Heart left ventricle (tissue), 13 donors: ENCODE results near the gene TMC4.

Experiments used
- CTCF ChIP-seq, 12 donors: fragments of 200-600 bp; sonication (generic) in 4 of 12; IDR thresholded peaks; one replicate each; pipeline versions ENCODE4 v1.5.0 to v1.8.0; 2018 to 2022; ENCODE audit warnings: antibody characterized with exemption in 12 of 12, mild to moderate bottlenecking in 5 of 12
- POLR2A ChIP-seq, 2 donors: fragments of 450-650 bp; IDR thresholded peaks; one replicate each; pipeline ENCODE4 v1.6.1; 2017; ENCODE audit warnings: antibody characterized with exemption in 2 of 2, mild to moderate bottlenecking in 2 of 2, moderate library complexity in 2 of 2
- donor health status: ischemic (EF 13 %, LVEDD 7.1; RV severe dilation, severe dysfunction).
- donor health status: DM: no; HTN: yes; CAD: no.
- donor health status: DM: no; HTN: no; CAD: no.
- donor health status: ischemic (EF 25% LVEDD 6.9; RV normal size, moderate dysfunction).
- donor health status: ischemic (EF 25% LVEDD 5.7; RV mildly dilated, moderate dysfunction).
- donor health status: ischemic (EF 35%, LVEDD 5.7; RV mildly dilated, moderate dysfunction).
- donor health status: nonischemic (EF 11% LVEDD 7.7; RV severe dilation, severe dysfunction).
- donor health status: DM: yes; HTN: yes; CAD: no.
- donor health status: PGD.
- donor health status: ischemic (EF 29% LVEDD 5.4; RV normal size, mild dysfunction).
- donor health status: nonischemic (EF 23%, LVEDD 6.1; RV moderate dilation, normal function).

DNA sequence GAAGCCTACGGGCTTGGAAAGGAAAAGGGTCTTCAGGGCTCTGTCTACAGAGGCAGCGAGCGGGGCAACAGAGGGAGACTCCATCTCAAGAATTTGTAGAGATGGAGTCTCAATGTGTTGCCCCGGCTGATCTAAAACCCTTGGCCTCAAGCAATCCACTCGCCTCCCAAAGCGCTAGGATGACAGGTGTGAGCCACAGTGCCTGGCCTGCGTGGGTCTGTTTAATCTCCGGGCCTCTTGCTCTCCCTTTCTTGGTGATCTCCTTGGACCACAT lies 35.8 kb upstream of the TMC4 start:
- TF ChIP-seq CTCF (IDR thresholded peaks at IDR 0.05) (no peak), POLR2A (IDR thresholded peaks at IDR 0.05) (no peak)
